NOMO-1 (cell line): ENCODE data around the gene NEDD9.

Experiments
- DNase-seq, 2 experiments: peaks; one replicate each; lab custom pipeline; 2025; ENCODE audit not compliant: unreplicated experiment in 2 of 2; lab: John Stamatoyannopoulos, UW

Gene NEDD9, protein sequence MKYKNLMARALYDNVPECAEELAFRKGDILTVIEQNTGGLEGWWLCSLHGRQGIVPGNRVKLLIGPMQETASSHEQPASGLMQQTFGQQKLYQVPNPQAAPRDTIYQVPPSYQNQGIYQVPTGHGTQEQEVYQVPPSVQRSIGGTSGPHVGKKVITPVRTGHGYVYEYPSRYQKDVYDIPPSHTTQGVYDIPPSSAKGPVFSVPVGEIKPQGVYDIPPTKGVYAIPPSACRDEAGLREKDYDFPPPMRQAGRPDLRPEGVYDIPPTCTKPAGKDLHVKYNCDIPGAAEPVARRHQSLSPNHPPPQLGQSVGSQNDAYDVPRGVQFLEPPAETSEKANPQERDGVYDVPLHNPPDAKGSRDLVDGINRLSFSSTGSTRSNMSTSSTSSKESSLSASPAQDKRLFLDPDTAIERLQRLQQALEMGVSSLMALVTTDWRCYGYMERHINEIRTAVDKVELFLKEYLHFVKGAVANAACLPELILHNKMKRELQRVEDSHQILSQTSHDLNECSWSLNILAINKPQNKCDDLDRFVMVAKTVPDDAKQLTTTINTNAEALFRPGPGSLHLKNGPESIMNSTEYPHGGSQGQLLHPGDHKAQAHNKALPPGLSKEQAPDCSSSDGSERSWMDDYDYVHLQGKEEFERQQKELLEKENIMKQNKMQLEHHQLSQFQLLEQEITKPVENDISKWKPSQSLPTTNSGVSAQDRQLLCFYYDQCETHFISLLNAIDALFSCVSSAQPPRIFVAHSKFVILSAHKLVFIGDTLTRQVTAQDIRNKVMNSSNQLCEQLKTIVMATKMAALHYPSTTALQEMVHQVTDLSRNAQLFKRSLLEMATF

GRCh38 chr6:11232193-11232769, at the start of gene NEDD9:
Gene NEDD9 (minus strand): TSS chr6:11232668. CDS start chr6:11232515, 153 bp downstream.
- DNase-seq = peak; percentile 95 to 97

- no peak for DNase-seq
Observed at GRCh38 chr6:11282245-11282644, 49.8 kb upstream of the NEDD9 start.

GRCh38 chr6:11280394-11280793, 47.9 kb upstream of the NEDD9 start:
- DNase-seq = no peak

- DNase-seq = no peak
Observed at GRCh38 chr6:11279284-11279689, 46.8 kb upstream of the NEDD9 start.

DNA sequence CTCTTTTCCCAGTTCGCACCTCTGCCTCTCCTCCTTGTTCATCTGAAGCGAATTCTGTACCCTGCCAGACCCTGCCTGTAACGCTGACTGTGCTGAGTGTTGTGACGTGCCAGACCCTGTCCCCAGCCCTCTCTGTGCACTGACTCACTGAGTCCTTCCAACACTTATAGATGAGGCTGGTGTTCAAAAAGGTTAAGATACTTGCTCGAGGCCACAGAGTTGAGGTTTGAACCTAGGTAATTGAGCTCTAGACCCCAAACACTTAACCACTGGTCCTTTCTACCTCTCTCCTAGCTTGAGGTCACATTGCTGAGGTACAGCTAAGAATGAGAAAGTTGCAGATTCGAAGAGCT, 45.7 kb upstream of the NEDD9 start:
- no peak for DNase-seq

- DNase-seq = no peak
Observed at GRCh38 chr6:11277275-11278206, 45.1 kb upstream of the NEDD9 start.

DNA sequence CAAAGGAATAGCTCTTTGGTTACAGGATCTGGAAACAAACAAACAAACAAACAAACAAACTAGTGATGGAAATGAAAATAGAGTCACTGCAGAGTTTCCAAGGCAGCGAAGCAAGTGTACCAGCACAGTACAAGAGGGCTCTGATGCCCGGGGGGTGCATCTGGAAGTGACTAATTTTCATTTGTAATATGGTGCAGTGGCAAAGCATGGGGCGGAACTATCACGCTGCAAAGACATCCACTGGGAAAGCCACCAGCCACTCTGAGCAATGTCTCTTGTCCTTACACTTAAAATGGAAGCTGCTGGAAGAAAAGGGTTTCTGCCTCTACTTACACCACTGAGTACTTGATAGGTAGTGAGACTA, 44.4 kb upstream of the NEDD9 start:
- DNase-seq = no peak

GRCh38 chr6:11276228-11276627, 43.8 kb upstream of the NEDD9 start:
- no peak for DNase-seq

- DNase-seq = peak; percentile 7 to 59
Observed at GRCh38 chr6:11275598-11275997, 43.1 kb upstream of the NEDD9 start.

DNA sequence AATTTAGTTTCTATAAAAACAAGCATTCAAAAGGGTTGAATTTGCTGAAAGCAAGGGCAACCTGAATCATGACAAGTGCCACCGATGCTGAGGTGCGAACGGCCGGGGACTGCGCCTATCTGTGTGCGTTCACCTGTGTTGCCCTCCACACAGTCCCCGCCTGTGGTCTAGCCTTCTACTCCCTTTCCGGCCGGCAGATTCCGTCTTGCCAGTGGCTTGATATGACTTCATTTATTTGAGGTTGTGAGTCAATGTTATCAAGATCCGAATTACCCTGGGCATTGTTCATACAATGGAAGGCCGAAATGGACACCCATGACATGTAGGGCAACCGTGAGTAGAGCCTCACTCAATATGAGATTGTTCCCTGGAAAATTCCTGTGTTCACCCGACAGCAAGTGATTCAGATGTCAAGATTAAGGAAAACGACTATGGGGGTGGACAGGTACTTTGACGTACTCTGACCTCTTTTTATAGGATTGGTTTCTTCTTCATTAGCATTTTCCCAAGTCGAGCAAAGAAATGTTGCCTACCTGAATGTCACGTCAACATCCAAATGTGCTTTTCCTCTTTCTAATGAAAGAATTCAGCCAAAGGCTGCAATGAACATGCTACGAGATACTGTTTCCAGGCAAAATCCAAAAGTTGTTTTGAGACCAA, 41.1 kb upstream of the NEDD9 start:
- no peak for DNase-seq

- DNase-seq = no peak
Observed at GRCh38 chr6:11272491-11273192, 40.2 kb upstream of the NEDD9 start.

DNA sequence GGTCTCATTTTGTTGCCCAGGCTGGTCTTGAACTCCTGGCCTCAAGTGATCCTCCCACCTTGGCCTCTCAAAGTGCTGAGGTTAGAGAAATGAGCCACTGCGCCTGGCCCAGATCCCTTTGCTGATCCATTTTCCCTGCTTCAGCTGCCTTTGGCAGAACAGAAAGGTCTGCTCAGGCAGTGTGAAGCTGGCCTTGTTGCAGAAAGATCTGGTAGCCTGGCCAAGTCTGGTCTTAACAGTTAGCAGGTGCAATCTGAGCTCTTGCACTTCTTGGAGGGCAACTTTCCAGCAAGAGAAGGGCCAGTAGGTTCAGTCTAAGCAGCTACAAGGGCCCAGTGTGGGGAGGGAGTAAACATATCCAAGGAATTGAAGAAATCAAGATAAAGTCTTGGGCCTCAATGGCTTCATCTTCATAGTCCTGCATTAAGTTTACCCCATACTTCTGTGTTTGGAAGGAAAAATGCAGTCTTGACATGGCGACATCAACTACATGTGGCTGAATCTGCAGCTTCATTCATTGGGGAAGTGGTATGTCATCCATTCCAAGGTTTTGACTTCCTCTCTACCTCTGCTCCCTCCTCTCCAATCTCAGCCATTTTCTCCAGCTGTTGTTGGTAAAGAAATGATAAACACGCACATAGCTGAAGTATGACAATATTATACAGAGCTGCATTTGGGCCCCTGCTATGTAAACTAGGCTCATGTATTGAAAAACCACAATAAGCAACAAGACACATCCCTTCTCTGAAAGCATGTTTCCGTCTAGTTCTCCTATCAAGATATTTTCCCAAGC, 39.0 kb upstream of the NEDD9 start:
- no peak for DNase-seq

DNA sequence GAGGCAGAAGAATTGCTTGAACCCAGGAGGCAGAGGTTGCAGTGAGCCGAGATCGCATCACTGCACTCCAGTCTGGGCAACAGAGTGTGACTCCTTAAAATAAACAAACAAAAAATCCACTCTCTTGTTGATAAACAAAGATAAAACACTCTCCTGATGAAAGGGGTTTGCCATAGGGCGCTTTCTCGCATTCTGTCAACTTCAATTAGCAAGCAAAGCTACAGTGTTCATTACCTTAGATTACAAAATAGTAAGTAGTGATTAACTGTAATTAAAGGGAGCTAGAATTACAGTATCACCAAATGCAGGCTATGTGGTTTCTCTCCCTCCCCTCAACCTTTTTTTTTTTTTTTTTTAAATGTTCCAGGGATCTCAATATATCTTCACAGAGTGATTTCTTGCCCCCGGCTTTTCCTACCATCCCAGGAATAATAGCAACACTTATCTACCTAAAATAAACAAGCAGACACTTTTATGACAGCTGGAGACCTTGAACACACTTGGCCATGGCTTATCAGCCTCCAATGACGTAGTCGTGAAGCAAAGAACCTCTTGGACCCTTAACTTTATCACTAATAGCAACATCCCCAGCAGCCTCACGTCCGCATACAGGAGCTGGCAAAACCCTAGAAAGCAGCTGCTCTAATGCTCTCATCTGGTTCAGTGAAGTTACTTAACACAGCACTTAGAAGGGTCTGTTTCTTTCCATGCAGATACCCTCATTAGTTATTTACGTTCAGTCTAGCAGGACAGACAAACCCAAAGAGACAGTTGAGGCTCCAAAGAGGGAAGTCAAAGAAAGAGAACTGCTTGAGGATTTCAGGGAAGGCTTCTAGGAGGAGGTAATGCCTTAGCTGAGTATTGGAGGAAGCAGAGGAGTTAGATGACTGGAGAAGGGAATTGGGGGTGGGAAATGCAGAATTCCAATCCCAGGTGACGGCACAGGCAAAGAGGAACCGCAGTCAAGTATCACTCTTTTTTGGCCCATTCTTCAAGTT, 37.9 kb upstream of the NEDD9 start:
- no peak for DNase-seq

GRCh38 chr6:11268978-11269377, 36.5 kb upstream of the NEDD9 start:
- DNase-seq = no peak

DNA sequence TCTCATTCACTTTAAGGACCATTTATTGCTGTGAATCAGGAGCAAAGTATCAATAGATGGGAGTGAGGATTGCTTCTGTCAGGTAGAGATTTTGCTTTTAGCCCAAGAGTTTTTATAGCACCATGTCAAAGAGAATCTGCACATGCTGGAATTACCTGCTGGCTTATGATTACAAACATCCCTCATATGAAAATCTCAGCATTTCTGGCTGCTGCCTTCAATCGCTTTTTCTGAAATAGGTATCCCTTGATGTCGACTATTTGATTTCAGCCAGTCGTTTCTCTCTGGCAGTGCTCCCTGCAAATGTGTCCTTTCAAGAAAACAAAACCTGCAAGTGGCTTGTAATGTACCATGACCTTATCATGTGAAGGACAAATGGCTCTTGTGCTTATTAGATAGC, 34.5 kb upstream of the NEDD9 start:
- no peak for DNase-seq

DNA sequence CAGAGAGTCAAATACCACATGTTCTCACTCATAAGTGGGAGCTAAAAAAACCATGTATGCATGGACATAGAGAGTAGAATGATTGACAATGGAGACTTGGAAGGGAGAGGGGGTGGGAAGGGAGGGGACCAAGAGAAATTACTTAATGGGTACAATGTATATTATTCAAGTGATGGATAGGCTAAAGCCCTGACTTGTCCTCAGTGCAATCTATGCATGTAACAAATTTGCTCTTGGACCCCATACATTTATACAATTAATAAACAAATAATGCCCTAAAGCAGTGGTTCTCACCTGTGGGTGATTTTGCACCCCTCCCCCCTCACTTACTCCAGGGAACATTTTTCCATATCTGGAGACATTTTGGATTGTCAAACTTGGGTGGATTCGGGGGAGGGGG, 33.5 kb upstream of the NEDD9 start:
- DNase-seq = no peak

- DNase-seq = no peak
Observed at GRCh38 chr6:11264100-11264499, 31.6 kb upstream of the NEDD9 start.
